ENCODE data around the gene ZKSCAN5. TPM values are rescaled to one million over a fixed set of nuclear protein-coding genes. Genes with fewer than 3 reads are reported as not detected.
"Not testable (repeated sequence)": the region's sequence is repeated elsewhere in the genome, so short reads cannot be mapped to it uniquely, and the experiment has no call there.

The ZKSCAN5 gene
- total and polyA plus RNA-seq, 7 experiments from 2014 or later: 4.1 to 11.0 (median 8.1) TPM

GRCh38 chr7:99499721-99500636 is 4.5 kb upstream of the ZKSCAN5 start, which contains the start of gene ZNF394:
ZNF394 (minus strand) TSS chr7:99500281; CDS start chr7:99500093, 188 bp downstream.
- no peaks in the 10 kb centered on the region for H3K27me3 Mint-ChIP-seq
- ATAC-seq (peak; percentile 58), DNase-seq (peak; percentile 75 to 91 (median 88))
- CTCF ChIA-PET: interaction anchor here (0.7 to 1.1 kb wide), 3 partner anchors 135 to 718 kb away, joined by 3 read pairs; partner anchors contain the start of gene LAMTOR4
- Histone ChIP-seq H3K27ac (ENCODE audit: low read depth, low read length) (peak within 1 kb of the TSS; percentile 98), H3K36me3 (ENCODE audit: control insufficient read depth in 2 of 3, insufficient read depth in 3 of 3, low read length in 3 of 3) (peaks cover 8 to 31% (median 8%) of the 10 kb centered on the region in 3 experiments), H3K4me3 (ENCODE audit: low read length) (peak within 1 kb of the TSS; percentile 99), H3K4me1 (ENCODE audit: control insufficient read depth in 2 of 2, insufficient read depth in 2 of 2, low read length in 2 of 2) (peaks cover 19 to 27% of the 10 kb centered on the region in 2 donors), H3K9me3 (ENCODE audit: control insufficient read depth in 2 of 3, low read length in 3 of 3) (no peaks in the 10 kb centered on the region), H3K27me3 (ENCODE audit: control insufficient read depth in 2 of 2, insufficient read depth in 2 of 2, low read length in 2 of 2) (no peaks in the 10 kb centered on the region)
- H3K9me3 Mint-ChIP-seq: peaks cover 0 to 7% (median 1%) of the 10 kb centered on the region in 11 donors
- peaks cover 14 to 41% (median 35%) of the 10 kb centered on the region in 7 donors for H3K4me1 Mint-ChIP-seq
- POLR2A ChIA-PET: interaction anchor here (0.6 to 2.7 kb wide), 23 partner anchors 9 to 1250 kb away, joined by 3 to 33 read pairs (median 4); partner anchors contain the start of genes ATP5MF, BUD31, FAM200A and PDAP1
- H3K27ac Mint-ChIP-seq: peak within 1 kb of the TSS; percentile 95 to 100 (median 99)
- peaks cover 6 to 44% (median 18%) of the 10 kb centered on the region in 5 donors for H3K36me3 Mint-ChIP-seq
- H3K4me3 Mint-ChIP-seq: peak within 1 kb of the TSS; percentile 95 to 100 (median 98)
- intact Hi-C loops (cut with micrococcal nuclease): loop anchor here (1.0 to 10.0 kb wide), 14 partner anchors 28 to 623 kb away; partner anchors contain the start of genes BUD31 (in 2 of the 2), FAM200A (in 2 of the 2), PDAP1 (in 2 of the 2) and SMURF1 (in 2 of the 2)

- H3K4me3 ChIP-seq (ENCODE audit: low read length): peak overlapping the region; percentile 99
- H3K27me3 ChIP-seq (ENCODE audit: control insufficient read depth in 2 of 2, insufficient read depth in 2 of 2, low read length in 2 of 2): no peaks in the 10 kb centered on the region
- H3K36me3 ChIP-seq (ENCODE audit: control insufficient read depth in 2 of 3, insufficient read depth in 3 of 3, low read length in 3 of 3): peaks cover 2 to 29% (median 8%) of the 10 kb centered on the region in 3 experiments
- peak overlapping the region; percentile 98 for H3K27ac ChIP-seq (ENCODE audit: low read depth, low read length)
- Mint-ChIP-seq H3K4me3 (peak overlapping the region; percentile 95 to 100 (median 98)), H3K4me1 (peaks cover 16 to 46% (median 39%) of the 10 kb centered on the region in 7 donors), H3K36me3 (peaks cover 6 to 37% (median 18%) of the 10 kb centered on the region in 5 donors), H3K9me3 (peaks cover 0 to 7% (median 0%) of the 10 kb centered on the region in 11 donors), H3K27me3 (no peaks in the 10 kb centered on the region), H3K27ac (peak overlapping the region; percentile 95 to 100 (median 99))
- intact Hi-C loops (cut with micrococcal nuclease): loop anchor here (1.0 to 10.0 kb wide), 14 partner anchors 28 to 623 kb away; partner anchors contain the start of genes BUD31 (in 2 of the 2), FAM200A (in 2 of the 2), PDAP1 (in 2 of the 2) and SMURF1 (in 2 of the 2)
- POLR2A ChIA-PET: interaction anchor here (0.6 to 2.7 kb wide), 16 partner anchors 11 to 1250 kb away, joined by 3 to 33 read pairs (median 4); partner anchors contain the start of genes ATP5MF, BUD31, PDAP1 and ZNF655
- no peak for ATAC-seq
- peaks cover 24 to 31% of the 10 kb centered on the region in 2 donors for H3K4me1 ChIP-seq (ENCODE audit: control insufficient read depth in 2 of 2, insufficient read depth in 2 of 2, low read length in 2 of 2)
- no peak for DNase-seq
- H3K9me3 ChIP-seq (ENCODE audit: control insufficient read depth in 2 of 3, low read length in 3 of 3): no peaks in the 10 kb centered on the region
- CTCF ChIA-PET: interaction anchor here (0.7 to 1.1 kb wide), 3 partner anchors 136 to 717 kb away, joined by 3 read pairs; partner anchors contain the start of gene LAMTOR4
Measured at GRCh38 chr7:99500637-99501009, 3.8 kb upstream of the ZKSCAN5 start.

- not testable (repeated sequence) for H3K27ac ChIP-seq (ENCODE audit: low read depth, low read length)
Measured at GRCh38 chr7:99501236-99501635, 3.2 kb upstream of the ZKSCAN5 start.

GRCh38 chr7:99504281-99504602 is 220 bp upstream of the ZKSCAN5 start:
- Histone ChIP-seq H3K9me3 (ENCODE audit: control insufficient read depth in 2 of 3, low read length in 3 of 3) (no peaks in the 10 kb centered on the region), H3K4me3 (ENCODE audit: low read length) (peak overlapping the region; percentile 98), H3K27me3 (ENCODE audit: control insufficient read depth in 2 of 2, insufficient read depth in 2 of 2, low read length in 2 of 2) (no peaks in the 10 kb centered on the region), H3K4me1 (ENCODE audit: control insufficient read depth in 2 of 2, insufficient read depth in 2 of 2, low read length in 2 of 2) (peaks cover 13 to 27% of the 10 kb centered on the region in 2 donors), H3K27ac (ENCODE audit: low read depth, low read length) (peak overlapping the region; percentile 88), H3K36me3 (ENCODE audit: control insufficient read depth in 2 of 3, insufficient read depth in 3 of 3, low read length in 3 of 3) (peaks cover 0 to 18% (median 0%) of the 10 kb centered on the region in 3 experiments)
- DNase-seq (no peak), ATAC-seq (no peak)
- H3K9me3 Mint-ChIP-seq: peaks cover 0 to 3% (median 0%) of the 10 kb centered on the region in 11 donors
- peak overlapping the region; percentile 84 to 100 (median 96) for H3K4me3 Mint-ChIP-seq
- CTCF ChIA-PET: interaction anchor here (1.0 kb wide), 1 partner anchor 76 kb away, joined by 4 read pairs; no protein-coding TSS in a partner anchor
- peak overlapping the region; percentile 68 to 99 (median 97) for H3K27ac Mint-ChIP-seq
- peaks cover 0 to 19% (median 5%) of the 10 kb centered on the region in 5 donors for H3K36me3 Mint-ChIP-seq
- intact Hi-C loops (cut with micrococcal nuclease): loop anchor here (1.0 to 10.0 kb wide), 21 partner anchors 32 to 1333 kb away; partner anchors contain the start of genes ATP5MF (in 2 of the 2), FAM200A (in 2 of the 2), SMURF1 (in 2 of the 2) and ZNF3 (in 2 of the 2)
- H3K4me1 Mint-ChIP-seq: peaks cover 20 to 41% (median 34%) of the 10 kb centered on the region in 7 donors
- POLR2A ChIA-PET: interaction anchor here (0.6 to 3.5 kb wide), 23 partner anchors 8 to 646 kb away, joined by 3 to 52 read pairs (median 6); partner anchors contain the start of genes ATP5MF, BUD31, CPSF4 and FAM200A
- no peaks in the 10 kb centered on the region for H3K27me3 Mint-ChIP-seq

More at GRCh38 chr7:99501236-99501635, 3.2 kb upstream of the ZKSCAN5 start:
- Mint-ChIP-seq H3K27ac (peak overlapping the region in 7 of 9 donors; percentile 16 to 99 (median 98)), H3K4me1 (peaks cover 22 to 49% (median 42%) of the 10 kb centered on the region in 7 donors), H3K4me3 (peak overlapping the region; percentile 95 to 100 (median 98)), H3K36me3 (peaks cover 6 to 33% (median 15%) of the 10 kb centered on the region in 5 donors)
- Histone ChIP-seq H3K4me1 (ENCODE audit: control insufficient read depth in 2 of 2, insufficient read depth in 2 of 2, low read length in 2 of 2) (peaks cover 28 to 37% of the 10 kb centered on the region in 2 donors), H3K36me3 (ENCODE audit: control insufficient read depth in 2 of 3, insufficient read depth in 3 of 3, low read length in 3 of 3) (peaks cover 0 to 24% (median 6%) of the 10 kb centered on the region in 3 experiments), H3K4me3 (ENCODE audit: low read length) (peak overlapping the region; percentile 99)
- ATAC-seq; H3K9me3 ChIP-seq (ENCODE audit: control insufficient read depth in 2 of 3, low read length in 3 of 3); H3K27me3 Mint-ChIP-seq; H3K9me3 Mint-ChIP-seq; H3K27me3 ChIP-seq (ENCODE audit: control insufficient read depth in 2 of 2, insufficient read depth in 2 of 2, low read length in 2 of 2); DNase-seq; CTCF ChIA-PET: not testable (repeated sequence)
- POLR2A ChIA-PET: interaction anchor here (0.7 to 2.7 kb wide), 10 partner anchors 10 to 928 kb away, joined by 3 to 33 read pairs (median 4); partner anchors contain the start of genes ATP5MF, BUD31, MEPCE and PDAP1
- intact Hi-C loops (cut with micrococcal nuclease): loop anchor here (5.0 to 10.0 kb wide), 7 partner anchors 356 to 624 kb away; partner anchors contain the start of genes SMURF1 (in 2 of the 2), AP4M1 (in 1 of the 2), COPS6 (in 1 of the 2) and MCM7 (in 1 of the 2)

- Mint-ChIP-seq H3K4me3 (peak overlapping the region; percentile 84 to 100 (median 96)), H3K4me1 (peaks cover 20 to 38% (median 30%) of the 10 kb centered on the region in 7 donors), H3K9me3 (peaks cover 0 to 2% (median 0%) of the 10 kb centered on the region in 11 donors), H3K36me3 (peaks cover 0 to 14% (median under 1%) of the 10 kb centered on the region in 5 donors), H3K27ac (peak overlapping the region; percentile 68 to 99 (median 97)), H3K27me3 (no peaks in the 10 kb centered on the region)
- Histone ChIP-seq H3K9me3 (ENCODE audit: control insufficient read depth in 2 of 3, low read length in 3 of 3) (no peaks in the 10 kb centered on the region), H3K36me3 (ENCODE audit: control insufficient read depth in 2 of 3, insufficient read depth in 3 of 3, low read length in 3 of 3) (peaks cover 0 to 7% (median 0%) of the 10 kb centered on the region in 3 experiments), H3K4me3 (ENCODE audit: low read length) (peak overlapping the region; percentile 98), H3K27ac (ENCODE audit: low read depth, low read length) (peak overlapping the region; percentile 88), H3K27me3 (ENCODE audit: control insufficient read depth in 2 of 2, insufficient read depth in 2 of 2, low read length in 2 of 2) (no peaks in the 10 kb centered on the region), H3K4me1 (ENCODE audit: control insufficient read depth in 2 of 2, insufficient read depth in 2 of 2, low read length in 2 of 2) (peaks cover 13 to 27% of the 10 kb centered on the region in 2 donors)
- peak in 1 of 9 donors; percentile 17 for DNase-seq
- ChIA-PET CTCF (interaction anchor here (1.0 kb wide), 1 partner anchor 27 kb away, joined by 3 read pairs; no protein-coding TSS in a partner anchor), POLR2A (interaction anchor here (0.6 to 3.5 kb wide), 19 partner anchors 9 to 615 kb away, joined by 3 to 52 read pairs (median 6); partner anchors contain the start of genes AP4M1, ATP5MF, BUD31 and CPSF4)
- intact Hi-C loops (cut with micrococcal nuclease): loop anchor here (2.0 to 10.0 kb wide), 9 partner anchors 120 to 924 kb away; partner anchors contain the start of genes ZNF3 (in 2 of the 2), ARPC1B (in 1 of the 2), COPS6 (in 1 of the 2) and MEPCE (in 1 of the 2)
- ATAC-seq: no peak
Measured at GRCh38 chr7:99505324-99505662, 831 bp downstream of the ZKSCAN5 start.

All from naive thymus-derived CD4-positive, alpha-beta T cell (primary cell).